Thyroid gland (tissue), 4 donors: ENCODE measurements around the gene ALKBH7. TPM values are rescaled to one million over a fixed set of nuclear protein-coding genes. Genes with fewer than 3 reads are reported as not detected.

Experiments
- DNase-seq, 2 donors: peaks; one replicate each; pipeline ENCODE4 v3.0.0-alpha.2; 2019
- H3K27ac ChIP-seq, 3 donors: fragments of 200-600 bp; sonication (generic); 1 replicate in 2 of 3; 2 replicates in 1 of 3; pipeline ENCODE4 v1.5.1; 2016 to 2019; ENCODE audit warnings: mild to moderate bottlenecking in 1 of 3, moderate library complexity in 1 of 3
- H3K27me3 ChIP-seq: fragments of 200-600 bp; sonication (generic); one replicate; pipeline ENCODE4 v1.5.1; 2019
- H3K36me3 ChIP-seq, 2 donors: fragments of 200-600 bp; sonication (generic); one replicate each; pipeline ENCODE4 v1.5.1; 2016 to 2019
- H3K4me1 ChIP-seq, 2 donors: fragments of 200-600 bp; sonication (generic); one replicate each; pipeline ENCODE4 v1.5.1; 2017 to 2019
- H3K4me3 ChIP-seq, 3 donors: fragments of 200-600 bp; sonication (generic); replicated peaks in 1 of 3; 1 replicate in 2 of 3; 2 replicates in 1 of 3; pipeline ENCODE4 v1.5.1; 2016; ENCODE audit warnings: mild to moderate bottlenecking in 1 of 3
- H3K9me3 ChIP-seq: fragments of 200-600 bp; sonication (generic); one replicate; pipeline ENCODE4 v1.5.1; 2017
- CTCF ChIP-seq, 6 experiments: fragments of 200-600 bp in 3 of 6; fragments of 450-650 bp in 3 of 6; sonication (generic) in 3 of 6; IDR thresholded peaks; one replicate each; pipeline ENCODE4 v1.5.1; 2016 to 2019; ENCODE audit warnings: antibody characterized with exemption in 6 of 6, mild to moderate bottlenecking in 2 of 6, inconsistent platforms in 1 of 6, moderate library complexity in 1 of 6
- POLR2A ChIP-seq, 2 donors: fragments of 450-650 bp; IDR thresholded peaks; one replicate each; pipeline ENCODE4 v1.6.1; 2017; ENCODE audit warnings: antibody characterized with exemption in 2 of 2, mild to moderate bottlenecking in 2 of 2, moderate library complexity in 1 of 2
- WGBS, 2 donors: methylation state at CpG; one replicate each; pipeline ENCODE4 v1.1.5; 2017; 5-methylcytosine and 5-hydroxymethylcytosine counted together
- intact Hi-C: fragments of 100-400 bp; cut with DNase I; formaldehyde crosslinking; loops from one replicate; pipeline ENCODE4 v1.15.1; 2023
- total RNA-seq, 4 donors: library from RNA; depleted of rRNA; stranded (reverse); fragments of >200 nt; gene quantifications; one replicate each; pipeline ENCODE4 v1.2.3, GENCODE V29; 2016

Gene ALKBH7
- total RNA-seq, 4 donors from 2014 or later = 71.8 to 146 (median 91.4) TPM

- no peaks in the 10 kb centered on the region for H3K36me3 ChIP-seq
- H3K4me3 ChIP-seq = no peak overlapping the region
- H3K4me1 ChIP-seq = no peaks in the 10 kb centered on the region
- H3K27ac ChIP-seq = no peak overlapping the region
- H3K9me3 ChIP-seq = no peaks in the 10 kb centered on the region
- WGBS, 2 donors = 88 to 91% methylated on average over 5 of the region's 5 CpGs
- TF ChIP-seq CTCF (IDR thresholded peaks at IDR 0.05) (no peak), POLR2A (IDR thresholded peaks at IDR 0.05) (no peak)
- intact Hi-C loops = no loop called here
- no peak for DNase-seq
- H3K27me3 ChIP-seq = no peaks in the 10 kb centered on the region
Observed at GRCh38 chr19:6406401-6406800, 33.8 kb downstream of the ALKBH7 start.

GRCh38 chr19:6409346-6409745 is 36.8 kb downstream of the ALKBH7 start:
- no peak overlapping the region for H3K4me3 ChIP-seq
- no peak for DNase-seq
- peaks cover 3 to 6% of the 10 kb centered on the region in 2 donors for H3K36me3 ChIP-seq
- no peaks in the 10 kb centered on the region for H3K27me3 ChIP-seq
- peaks cover 19 to 20% of the 10 kb centered on the region in 2 donors for H3K4me1 ChIP-seq
- intact Hi-C loops = no loop called here
- 93 to 98% methylated on average over 6 of the region's 6 CpGs for WGBS, 2 donors
- H3K9me3 ChIP-seq = no peaks in the 10 kb centered on the region
- H3K27ac ChIP-seq = no peak overlapping the region
- no peak for TF ChIP-seq POLR2A (IDR thresholded peaks at IDR 0.05)
- no peak for TF ChIP-seq CTCF (IDR thresholded peaks at IDR 0.05)

GRCh38 chr19:6412061-6412446 is 39.5 kb downstream of the ALKBH7 start:
- intact Hi-C loops = no loop called here
- H3K27me3 ChIP-seq = no peaks in the 10 kb centered on the region
- no peak overlapping the region for H3K4me3 ChIP-seq
- 87 to 88% methylated on average over 4 to 6 of the region's 12 CpGs for whole genome bisulfite sequencing, 2 donors
- no peaks in the 10 kb centered on the region for H3K9me3 ChIP-seq
- DNase-seq = no peak
- H3K4me1 ChIP-seq = peaks cover 19 to 21% of the 10 kb centered on the region in 2 donors
- peaks cover 30 to 33% of the 10 kb centered on the region in 2 donors for H3K36me3 ChIP-seq
- peak overlapping the region in 1 of 3 donors; percentile 29 for H3K27ac ChIP-seq
- TF ChIP-seq CTCF (IDR thresholded peaks at IDR 0.05) = no peak

GRCh38 chr19:6412447-6413091 is 40.0 kb downstream of the ALKBH7 start:
- Histone ChIP-seq H3K9me3 (no peaks in the 10 kb centered on the region), H3K27ac (peak overlapping the region; percentile 29 to 75 (median 73)), H3K4me1 (peaks cover 19 to 21% of the 10 kb centered on the region in 2 donors), H3K27me3 (no peaks in the 10 kb centered on the region), H3K4me3 (no peak overlapping the region), H3K36me3 (peaks cover 35 to 38% of the 10 kb centered on the region in 2 donors)
- peak in 5 of 6 experiments; percentile 15 to 58 (median 47) for TF ChIP-seq CTCF (IDR thresholded peaks at IDR 0.05)
- TF ChIP-seq POLR2A (IDR thresholded peaks at IDR 0.05) = no peak
- WGBS, 2 donors = 26 to 48% methylated on average over 7 to 14 of the region's 15 CpGs
- intact Hi-C loops = no loop called here
- peak; percentile 53 to 63 for DNase-seq

- H3K4me1 ChIP-seq = peaks cover 19 to 21% of the 10 kb centered on the region in 2 donors
- peak; percentile 34 to 44 for DNase-seq
- TF ChIP-seq POLR2A (IDR thresholded peaks at IDR 0.05) = no peak
- TF ChIP-seq CTCF (IDR thresholded peaks at IDR 0.05) = no peak
- H3K27me3 ChIP-seq = no peaks in the 10 kb centered on the region
- H3K36me3 ChIP-seq = peaks cover 42 to 45% of the 10 kb centered on the region in 2 donors
- intact Hi-C loops = no loop called here
- H3K27ac ChIP-seq = peak overlapping the region; percentile 29 to 75 (median 73)
- H3K9me3 ChIP-seq = no peaks in the 10 kb centered on the region
- no peak overlapping the region for H3K4me3 ChIP-seq
- 23 to 32% methylated on average over 10 of the region's 10 CpGs for WGBS, 2 donors
Observed at GRCh38 chr19:6413291-6413690, 40.7 kb downstream of the ALKBH7 start.
